ENCODE measurements around the gene LRGUK.

GRCh38 chr7:134180376-134180775, 53.2 kb downstream of the LRGUK start:
- TF ChIP-seq, protein P1, sequence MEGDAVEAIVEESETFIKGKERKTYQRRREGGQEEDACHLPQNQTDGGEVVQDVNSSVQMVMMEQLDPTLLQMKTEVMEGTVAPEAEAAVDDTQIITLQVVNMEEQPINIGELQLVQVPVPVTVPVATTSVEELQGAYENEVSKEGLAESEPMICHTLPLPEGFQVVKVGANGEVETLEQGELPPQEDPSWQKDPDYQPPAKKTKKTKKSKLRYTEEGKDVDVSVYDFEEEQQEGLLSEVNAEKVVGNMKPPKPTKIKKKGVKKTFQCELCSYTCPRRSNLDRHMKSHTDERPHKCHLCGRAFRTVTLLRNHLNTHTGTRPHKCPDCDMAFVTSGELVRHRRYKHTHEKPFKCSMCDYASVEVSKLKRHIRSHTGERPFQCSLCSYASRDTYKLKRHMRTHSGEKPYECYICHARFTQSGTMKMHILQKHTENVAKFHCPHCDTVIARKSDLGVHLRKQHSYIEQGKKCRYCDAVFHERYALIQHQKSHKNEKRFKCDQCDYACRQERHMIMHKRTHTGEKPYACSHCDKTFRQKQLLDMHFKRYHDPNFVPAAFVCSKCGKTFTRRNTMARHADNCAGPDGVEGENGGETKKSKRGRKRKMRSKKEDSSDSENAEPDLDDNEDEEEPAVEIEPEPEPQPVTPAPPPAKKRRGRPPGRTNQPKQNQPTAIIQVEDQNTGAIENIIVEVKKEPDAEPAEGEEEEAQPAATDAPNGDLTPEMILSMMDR (IDR thresholded peaks at IDR 0.05; ENCODE audit: extremely low read depth in 1 of 2, insufficient read depth in 1 of 2, low read depth in 1 of 2, low read length in 2 of 2) = no peak
- no peak for TF ChIP-seq POLR2A (IDR thresholded peaks at IDR 0.05; ENCODE audit: low read depth, low read length)
